GM21576 (cell line): ENCODE results near the gene BMP8A.
"Not testable (repeated sequence)": the region's sequence is repeated elsewhere in the genome, so short reads cannot be mapped to it uniquely, and the experiment has no call there.

Source experiments
- ATAC-seq: cut with Tn5 transposase; IDR thresholded peaks from one replicate; pipeline ENCODE4 v1.9.1; 2021; ENCODE audit warnings: mild to moderate bottlenecking, moderate library complexity; ENCODE audit not compliant: unreplicated experiment

Gene BMP8A

GRCh38 chr1:39500862-39501389 is 9.5 kb downstream of the BMP8A start:
- ATAC-seq: no peak

- no peak for ATAC-seq
Observed at GRCh38 chr1:39501666-39502065, 10.2 kb downstream of the BMP8A start.

GRCh38 chr1:39504436-39504835 is 13.0 kb downstream of the BMP8A start:
- ATAC-seq: not testable (repeated sequence)

GRCh38 chr1:39505289-39505688 is 13.9 kb downstream of the BMP8A start:
- ATAC-seq: no peak

GRCh38 chr1:39507230-39507928 is 15.9 kb downstream of the BMP8A start:
- no peak for ATAC-seq

GRCh38 chr1:39508266-39508665 is 16.8 kb downstream of the BMP8A start:
- ATAC-seq: no peak

GRCh38 chr1:39508857-39509305 is 17.4 kb downstream of the BMP8A start:
- no peak for ATAC-seq

- peak; percentile 44 for ATAC-seq
Observed at GRCh38 chr1:39509360-39510009, 18.0 kb downstream of the BMP8A start.

- ATAC-seq: not testable (repeated sequence)
Observed at GRCh38 chr1:39510570-39511186, 19.2 kb downstream of the BMP8A start.

GRCh38 chr1:39511477-39511876 is 20.0 kb downstream of the BMP8A start:
- not testable (repeated sequence) for ATAC-seq

GRCh38 chr1:39512234-39512847 is 20.9 kb downstream of the BMP8A start:
- not testable (repeated sequence) for ATAC-seq

GRCh38 chr1:39514710-39515124 is 23.3 kb downstream of the BMP8A start:
- not testable (repeated sequence) for ATAC-seq

GRCh38 chr1:39515131-39516086 is 24.0 kb downstream of the BMP8A start:
- ATAC-seq: not testable (repeated sequence)

- not testable (repeated sequence) for ATAC-seq
Observed at GRCh38 chr1:39516841-39517240, 25.4 kb downstream of the BMP8A start.

GRCh38 chr1:39517936-39518335 is 26.5 kb downstream of the BMP8A start:
- ATAC-seq: not testable (repeated sequence)

GRCh38 chr1:39519376-39519775 is 27.9 kb downstream of the BMP8A start:
- not testable (repeated sequence) for ATAC-seq

GRCh38 chr1:39522221-39522620 is 30.8 kb downstream of the BMP8A start:
- not testable (repeated sequence) for ATAC-seq

GRCh38 chr1:39522661-39523567 is 31.5 kb downstream of the BMP8A start:
- no peak for ATAC-seq

- ATAC-seq: no peak
Observed at GRCh38 chr1:39524171-39524570, 32.7 kb downstream of the BMP8A start.
